Testis (tissue), 2 donors: Measurements from ENCODE around the gene CIP2A.

ENCODE experiments used
- POLR2A ChIP-seq: fragments of 450-650 bp; IDR thresholded peaks from one replicate; pipeline ENCODE4 v1.6.1; 2017; ENCODE audit warnings: antibody characterized with exemption, mild to moderate bottlenecking, moderate library complexity
- TF ChIP-seq, protein P1 (sequence below), 3 experiments: fragments of 450-650 bp in 2 of 3; fragments of 200-600 bp in 1 of 3; sonication (generic) in 1 of 3; IDR thresholded peaks; one replicate each; pipeline ENCODE4 v1.5.1; 2016 to 2019; ENCODE audit warnings: antibody characterized with exemption in 3 of 3, mild to moderate bottlenecking in 2 of 3, moderate library complexity in 1 of 3

DNA sequence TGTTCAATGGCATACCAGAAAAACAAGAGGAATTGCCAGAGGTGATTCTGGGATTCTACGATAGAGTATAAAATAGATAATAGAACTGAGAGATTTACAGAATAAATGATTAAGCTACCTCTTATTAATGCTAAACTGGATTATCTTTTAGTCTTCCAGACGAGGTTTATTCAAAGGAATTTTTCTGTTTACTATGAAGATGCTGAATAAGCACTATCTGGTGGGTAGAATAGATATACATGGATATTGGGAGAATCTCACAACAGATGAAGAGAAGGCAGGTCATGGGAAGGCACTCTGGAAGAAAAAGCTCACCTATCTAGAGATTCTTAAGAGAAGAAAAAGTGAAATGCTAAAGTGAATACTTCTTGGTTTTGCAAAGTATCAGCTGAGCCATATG, 11.2 kb downstream of the CIP2A start:
- TF ChIP-seq, protein P1, sequence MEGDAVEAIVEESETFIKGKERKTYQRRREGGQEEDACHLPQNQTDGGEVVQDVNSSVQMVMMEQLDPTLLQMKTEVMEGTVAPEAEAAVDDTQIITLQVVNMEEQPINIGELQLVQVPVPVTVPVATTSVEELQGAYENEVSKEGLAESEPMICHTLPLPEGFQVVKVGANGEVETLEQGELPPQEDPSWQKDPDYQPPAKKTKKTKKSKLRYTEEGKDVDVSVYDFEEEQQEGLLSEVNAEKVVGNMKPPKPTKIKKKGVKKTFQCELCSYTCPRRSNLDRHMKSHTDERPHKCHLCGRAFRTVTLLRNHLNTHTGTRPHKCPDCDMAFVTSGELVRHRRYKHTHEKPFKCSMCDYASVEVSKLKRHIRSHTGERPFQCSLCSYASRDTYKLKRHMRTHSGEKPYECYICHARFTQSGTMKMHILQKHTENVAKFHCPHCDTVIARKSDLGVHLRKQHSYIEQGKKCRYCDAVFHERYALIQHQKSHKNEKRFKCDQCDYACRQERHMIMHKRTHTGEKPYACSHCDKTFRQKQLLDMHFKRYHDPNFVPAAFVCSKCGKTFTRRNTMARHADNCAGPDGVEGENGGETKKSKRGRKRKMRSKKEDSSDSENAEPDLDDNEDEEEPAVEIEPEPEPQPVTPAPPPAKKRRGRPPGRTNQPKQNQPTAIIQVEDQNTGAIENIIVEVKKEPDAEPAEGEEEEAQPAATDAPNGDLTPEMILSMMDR (IDR thresholded peaks at IDR 0.05), result no peak
- TF ChIP-seq POLR2A, result no peak
